ENCODE measurements around the gene GLDC. TPM values are rescaled to one million over a fixed set of nuclear protein-coding genes. Genes with fewer than 3 reads are reported as not detected.
"Not testable (repeated sequence)": the region's sequence is repeated elsewhere in the genome, so short reads cannot be mapped to it uniquely, and the experiment has no call there.

The GLDC gene
- total RNA-seq, 1 experiment from 2014 or later = 5.5 TPM

DNA sequence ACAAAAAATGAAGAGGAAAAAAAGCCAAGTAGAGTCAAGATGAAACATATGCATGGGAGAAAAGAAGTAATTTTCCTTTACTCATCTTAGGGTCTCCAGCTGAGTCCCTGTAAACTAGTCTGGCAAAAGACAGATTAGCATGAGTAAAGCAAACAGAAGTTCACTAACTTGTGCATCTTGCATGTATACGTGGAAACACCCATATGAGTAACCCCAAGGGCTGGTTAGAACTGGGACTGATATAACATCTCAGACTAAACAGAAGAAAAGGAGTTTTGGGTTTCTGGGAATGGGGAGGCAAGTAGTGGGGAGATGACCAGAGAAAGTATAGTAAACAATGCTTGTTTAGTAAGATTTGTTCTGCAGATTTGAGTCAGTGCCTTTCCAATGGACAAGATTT lies 20.1 kb upstream of the GLDC start:
- DNase-seq (ENCODE audit: extremely low read depth, low read depth) = no peak

GRCh38 chr9:6664204-6664680 lies 18.7 kb upstream of the GLDC start:
- no peak for DNase-seq (ENCODE audit: extremely low read depth, low read depth)

GRCh38 chr9:6660512-6660911 lies 15.0 kb upstream of the GLDC start:
- no peak for DNase-seq (ENCODE audit: extremely low read depth, low read depth)

DNA sequence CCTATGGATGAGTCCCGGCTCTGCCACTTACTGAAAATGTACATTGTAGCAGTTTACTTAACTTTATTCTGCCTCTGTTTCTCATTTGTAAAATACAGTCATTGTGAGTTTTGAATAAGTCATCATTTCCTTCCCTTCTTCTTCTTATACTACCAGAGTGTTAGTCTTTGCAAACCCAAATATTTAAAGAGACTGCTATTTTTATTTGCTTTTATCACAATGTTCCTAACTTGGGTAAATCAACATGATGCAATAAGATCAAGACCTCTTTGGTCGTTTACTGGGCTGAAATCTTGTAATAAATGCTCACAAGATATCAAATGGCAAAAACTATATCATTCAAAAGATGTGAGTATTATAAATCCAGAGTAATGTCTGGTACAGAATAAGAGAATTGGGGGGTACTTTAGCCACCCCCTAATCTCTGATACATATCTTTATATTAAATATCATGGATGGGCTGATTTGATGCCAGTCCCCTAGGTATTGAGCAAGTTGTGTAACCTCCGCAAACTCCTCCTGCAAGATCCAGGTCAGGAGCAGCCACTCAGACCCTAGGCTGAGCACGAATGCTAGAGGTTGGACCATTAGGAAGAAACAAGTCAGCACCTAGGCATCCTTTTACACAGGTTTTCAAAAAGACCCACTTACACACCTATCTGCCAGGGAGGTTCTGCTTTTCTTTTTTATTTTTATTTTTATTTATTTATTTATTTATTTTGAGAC lies 13.3 kb upstream of the GLDC start:
- no peak for DNase-seq (ENCODE audit: extremely low read depth, low read depth)

DNA sequence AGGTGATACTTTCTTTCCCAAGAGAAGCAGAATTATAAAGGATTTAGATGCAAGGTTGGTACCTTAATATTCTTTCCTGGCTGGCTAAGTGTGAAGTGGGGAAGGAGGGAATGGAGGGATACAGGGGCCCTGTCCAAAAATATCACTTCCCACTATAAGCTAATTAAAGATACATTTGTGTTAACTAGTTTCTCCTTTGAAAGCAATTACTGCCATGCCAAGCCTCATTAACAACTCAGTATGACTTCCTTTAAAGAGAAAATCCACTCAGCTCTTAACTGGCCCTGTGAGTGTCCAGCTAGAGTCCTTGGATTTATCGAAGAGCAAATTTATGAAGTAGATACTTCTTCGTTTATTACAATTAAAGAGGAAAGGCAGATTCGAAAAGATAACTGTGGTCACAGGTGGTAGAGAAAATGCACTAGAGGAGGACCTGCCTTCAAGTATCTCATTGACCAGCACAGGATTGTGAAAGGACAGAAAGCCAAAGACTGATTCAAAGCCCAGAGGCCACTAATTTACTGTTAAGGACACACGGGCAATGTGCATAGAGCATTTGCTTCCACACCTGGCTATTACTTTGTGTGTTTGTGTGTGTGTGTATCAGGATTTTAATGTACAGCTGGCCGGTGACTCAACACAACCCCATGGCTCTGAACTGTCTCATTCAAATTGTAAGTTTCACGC lies 11.2 kb upstream of the GLDC start:
- no peak for DNase-seq (ENCODE audit: extremely low read depth, low read depth)

- no peak for DNase-seq (ENCODE audit: extremely low read depth, low read depth)
These were observed 9.5 kb upstream of the GLDC start for GRCh38 chr9:6655036-6655435.

- no peak for DNase-seq (ENCODE audit: extremely low read depth, low read depth)
These were observed 736 bp upstream of the GLDC start for GRCh38 chr9:6646293-6646636.

- DNase-seq (ENCODE audit: extremely low read depth, low read depth) = not testable (repeated sequence)
These were observed 499 bp downstream of the GLDC start for GRCh38 chr9:6645105-6645354.

GRCh38 chr9:6644346-6645104 lies 1.0 kb downstream of the GLDC start:
- no peak for DNase-seq (ENCODE audit: extremely low read depth, low read depth)

GRCh38 chr9:6641961-6642360 lies 3.6 kb downstream of the GLDC start:
- no peak for DNase-seq (ENCODE audit: extremely low read depth, low read depth)

DNA sequence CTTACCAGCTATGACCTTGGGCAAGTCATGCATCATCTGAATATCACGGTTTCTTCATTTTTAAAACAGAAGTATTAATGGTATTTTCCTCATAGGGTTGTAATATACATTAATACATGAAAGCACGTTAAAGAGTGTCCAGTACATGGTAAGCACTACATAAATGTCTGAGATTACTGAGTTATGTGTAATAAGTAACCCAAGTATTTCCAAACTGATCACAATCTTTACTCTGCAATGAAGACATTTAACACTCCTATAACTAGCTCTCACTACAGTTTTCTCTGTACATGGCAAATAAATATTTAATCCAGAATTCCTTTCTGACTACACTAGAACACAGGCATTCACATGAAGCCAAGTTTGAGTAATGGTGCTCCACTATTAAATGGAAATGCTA lies 4.0 kb downstream of the GLDC start:
- no peak for DNase-seq (ENCODE audit: extremely low read depth, low read depth)

DNA sequence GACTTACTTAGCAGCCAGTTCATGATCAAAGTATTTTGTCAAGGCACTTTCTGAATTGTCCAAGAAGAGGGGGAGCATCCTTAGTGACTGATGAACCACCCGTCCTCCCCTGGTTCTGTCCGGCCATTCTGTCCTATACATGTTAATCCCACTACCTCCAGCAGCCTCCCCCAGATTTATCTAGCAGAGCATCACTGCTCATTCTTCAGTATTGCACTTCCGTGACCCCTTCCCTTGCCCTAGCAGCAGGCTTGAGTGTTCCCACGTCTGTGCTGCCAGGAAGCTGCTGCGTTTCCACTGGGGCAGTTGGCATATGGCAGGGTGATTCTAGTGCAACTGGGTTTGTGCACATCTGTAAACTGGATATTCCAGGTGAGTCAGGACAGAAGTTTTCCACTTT lies 4.5 kb downstream of the GLDC start:
- no peak for DNase-seq (ENCODE audit: extremely low read depth, low read depth)

- DNase-seq (ENCODE audit: extremely low read depth, low read depth) = no peak
These were observed 5.1 kb downstream of the GLDC start for GRCh38 chr9:6640268-6641051.

DNA sequence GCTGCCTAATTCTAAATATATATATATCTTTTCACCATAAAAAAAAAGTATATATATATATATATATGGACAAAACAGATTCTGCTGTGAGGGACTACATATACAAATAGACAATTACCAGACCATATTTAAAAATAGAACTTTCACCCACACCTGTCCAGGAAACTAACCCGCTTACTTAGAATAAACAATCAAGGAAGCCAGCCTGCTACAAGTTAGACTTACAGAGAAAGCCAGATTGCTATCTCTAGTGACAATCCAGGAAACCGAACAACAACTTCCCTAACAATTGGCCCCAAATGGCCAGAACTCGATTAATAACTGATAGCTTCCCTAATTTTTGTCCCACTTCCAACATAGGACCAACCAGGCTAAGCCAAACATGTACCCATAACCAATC lies 5.9 kb downstream of the GLDC start:
- DNase-seq (ENCODE audit: extremely low read depth, low read depth) = no peak

GRCh38 chr9:6634444-6634843 lies 11.1 kb downstream of the GLDC start:
- no peak for DNase-seq (ENCODE audit: extremely low read depth, low read depth)

GRCh38 chr9:6633378-6633777 lies 12.2 kb downstream of the GLDC start:
- DNase-seq (ENCODE audit: extremely low read depth, low read depth) = no peak

DNA sequence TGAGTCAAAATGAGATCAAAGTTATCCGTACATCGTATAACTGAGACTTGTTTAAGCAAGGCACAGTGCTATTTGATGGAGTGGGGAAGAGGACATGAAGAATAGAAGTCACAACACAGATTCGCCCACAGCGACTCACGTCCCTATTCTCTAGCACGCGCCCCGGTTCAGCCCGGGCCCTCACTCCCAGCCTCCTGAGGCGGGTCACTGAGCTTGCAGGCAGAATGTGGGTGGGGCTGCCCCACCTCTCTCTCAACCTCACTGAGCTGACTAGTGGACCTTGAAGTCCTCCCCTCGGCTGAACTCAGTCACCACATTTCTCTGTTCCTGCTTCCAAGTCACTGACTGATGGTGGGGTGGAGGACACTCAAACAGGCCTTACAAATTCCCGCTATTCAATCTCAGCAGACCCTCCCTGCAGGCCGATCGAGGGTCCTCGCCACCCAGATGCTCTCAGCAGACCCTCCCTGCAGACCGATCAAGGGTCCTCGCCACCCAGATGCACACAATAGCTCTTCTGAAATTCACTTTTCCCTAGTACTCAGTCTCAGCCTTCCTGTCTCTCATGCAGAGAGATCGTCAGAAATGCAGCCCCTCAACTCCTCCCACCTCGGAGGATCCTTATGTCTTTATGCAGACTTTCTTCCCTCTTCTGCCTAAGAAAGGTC lies 12.9 kb downstream of the GLDC start:
- no peak for DNase-seq (ENCODE audit: extremely low read depth, low read depth)

- DNase-seq (ENCODE audit: extremely low read depth, low read depth) = no peak
These were observed 14.4 kb downstream of the GLDC start for GRCh38 chr9:6631207-6631512.

- DNase-seq (ENCODE audit: extremely low read depth, low read depth) = no peak
These were observed 14.9 kb downstream of the GLDC start for GRCh38 chr9:6630502-6631206.

DNA sequence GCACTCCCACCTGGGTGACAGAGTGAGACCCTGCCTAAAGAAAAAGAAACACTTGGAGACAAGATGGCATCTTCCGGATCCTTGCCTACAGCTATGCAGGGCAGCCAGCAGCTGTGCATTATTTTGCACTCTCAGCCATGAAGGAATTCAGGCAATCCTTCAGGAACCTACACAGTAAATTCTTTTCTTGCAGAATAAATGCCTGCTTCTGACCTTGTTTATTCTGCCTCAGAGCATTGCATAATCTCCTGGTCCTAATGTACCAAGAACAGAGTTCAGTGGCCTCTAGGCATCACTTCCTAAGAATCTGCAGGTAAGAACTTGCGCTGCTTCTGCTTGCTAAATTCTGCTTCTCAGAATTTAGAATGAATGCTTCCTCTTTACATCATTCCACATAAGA lies 16.8 kb downstream of the GLDC start:
- DNase-seq (ENCODE audit: extremely low read depth, low read depth) = no peak
